Stimulated activated naive CD8-positive, alpha-beta T cell treated with anti-CD3 and anti-CD28 coated beads, Interleukin-15, amount 100 ng/mL, for 72 hours (primary cell): Measurements from ENCODE around the gene DVL1.
"Not testable (repeated sequence)": the region's sequence is repeated elsewhere in the genome, so short reads cannot be mapped to it uniquely, and the experiment has no call there.

Experiments used
- ATAC-seq: fragments of 150-1000 bp; cut with Tn5 transposase; 2 replicates; pipeline ENCODE4 v1.10.0; 2021; ENCODE audit warnings: mild to moderate bottlenecking, moderate library complexity
- DNase-seq, 2 donors: peaks; one replicate each; pipeline ENCODE4 v3.0.0; 2021 to 2022
- H3K27ac Mint-ChIP-seq, 2 donors: one replicate each; pipeline ENCODE4 v1.8.0; 2022; ENCODE audit warnings: mild to moderate bottlenecking in 2 of 2, mixed read lengths in 2 of 2, moderate library complexity in 2 of 2
- H3K27me3 Mint-ChIP-seq: one replicate; pipeline ENCODE4 v1.8.0; 2022; ENCODE audit warnings: mixed read lengths
- H3K4me1 Mint-ChIP-seq: one replicate; pipeline ENCODE4 v1.8.0; 2022; ENCODE audit warnings: mild to moderate bottlenecking, mixed read lengths
- H3K4me3 Mint-ChIP-seq, 2 donors: one replicate each; pipeline ENCODE4 v1.8.0; 2022; ENCODE audit warnings: mild to moderate bottlenecking in 2 of 2, mixed read lengths in 2 of 2, moderate library complexity in 1 of 2
- H3K9me3 Mint-ChIP-seq, 2 donors: one replicate each; pipeline ENCODE4 v1.8.0; 2022; ENCODE audit warnings: mixed read lengths in 2 of 2

Gene DVL1

DNA sequence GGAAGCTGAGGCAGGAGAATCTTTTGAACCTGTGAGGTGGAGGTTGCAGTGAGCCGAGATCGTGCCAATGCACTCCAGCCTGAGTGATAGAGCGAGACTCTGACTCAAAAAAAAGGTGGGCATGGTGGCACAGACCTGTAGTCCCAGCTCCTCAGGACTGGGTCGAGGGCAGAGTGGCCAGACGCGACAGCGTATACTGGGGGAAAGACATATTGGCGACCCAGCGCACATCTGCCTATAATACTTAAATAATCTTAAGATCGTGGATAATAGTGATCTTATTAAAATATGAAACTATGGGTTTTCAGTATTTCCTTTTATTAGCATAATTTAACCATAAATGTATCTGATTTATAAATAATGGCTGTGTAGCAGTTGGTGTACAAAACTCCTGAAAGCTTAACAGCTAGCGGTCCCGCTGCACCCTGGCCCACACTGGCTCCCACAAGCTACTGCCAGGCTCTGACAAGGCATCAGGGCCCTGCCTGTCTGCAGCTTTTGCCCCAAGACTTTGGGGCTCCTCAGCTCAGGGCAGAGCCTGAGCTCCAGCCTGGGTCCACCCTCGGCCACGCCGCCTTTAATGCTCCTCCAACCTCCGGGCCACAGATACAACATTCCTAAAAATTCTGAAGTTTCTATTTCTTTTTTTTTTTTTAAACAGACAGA is 28.5 kb upstream of the DVL1 start:
- DNase-seq: no peak
- Mint-ChIP-seq H3K27ac (no peak overlapping the region), H3K4me1 (peaks cover 29% of the 10 kb centered on the region), H3K4me3 (no peak overlapping the region), H3K27me3 (no peaks in the 10 kb centered on the region), H3K9me3 (no peaks in the 10 kb centered on the region)
- no peak for ATAC-seq

DNA sequence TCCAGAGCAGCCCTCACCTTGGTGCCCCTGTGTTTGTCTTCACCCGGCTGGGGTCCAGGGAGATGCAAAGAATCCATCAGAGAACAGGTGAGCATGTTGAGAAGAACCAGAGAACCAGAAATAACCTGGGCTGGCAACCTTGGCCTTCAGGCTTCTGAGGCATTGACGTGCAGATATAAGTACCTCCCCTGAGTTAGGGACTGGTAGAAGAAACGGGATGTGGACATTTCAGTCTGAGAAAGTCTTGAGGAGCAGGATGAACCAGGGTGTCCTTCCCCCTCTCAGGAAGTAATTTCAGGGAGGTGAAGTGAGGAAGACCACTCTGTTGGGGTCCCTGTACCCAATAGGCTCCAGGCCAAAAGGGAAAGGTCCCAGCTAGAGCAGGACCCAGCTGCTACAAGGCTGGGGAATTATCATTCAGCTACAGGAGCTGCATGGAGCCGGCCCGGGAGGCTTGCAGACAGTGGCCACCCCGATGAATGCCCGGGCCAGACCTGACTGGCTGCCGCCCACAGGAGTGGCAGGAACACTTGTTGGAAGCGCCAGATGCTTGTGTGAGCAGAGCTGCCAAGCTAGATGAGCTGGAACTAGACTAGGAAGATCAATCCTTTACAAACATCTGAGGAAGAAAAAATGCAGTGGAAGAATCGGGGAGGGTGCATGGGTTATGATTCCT is 27.5 kb upstream of the DVL1 start:
- no peaks in the 10 kb centered on the region for H3K9me3 Mint-ChIP-seq
- H3K4me3 Mint-ChIP-seq: peak overlapping the region; percentile 89 to 90
- DNase-seq: no peak
- no peaks in the 10 kb centered on the region for H3K27me3 Mint-ChIP-seq
- H3K27ac Mint-ChIP-seq: peak overlapping the region in 1 of 2 donors; percentile 52
- peaks cover 38% of the 10 kb centered on the region for H3K4me1 Mint-ChIP-seq
- ATAC-seq: no peak

DNA sequence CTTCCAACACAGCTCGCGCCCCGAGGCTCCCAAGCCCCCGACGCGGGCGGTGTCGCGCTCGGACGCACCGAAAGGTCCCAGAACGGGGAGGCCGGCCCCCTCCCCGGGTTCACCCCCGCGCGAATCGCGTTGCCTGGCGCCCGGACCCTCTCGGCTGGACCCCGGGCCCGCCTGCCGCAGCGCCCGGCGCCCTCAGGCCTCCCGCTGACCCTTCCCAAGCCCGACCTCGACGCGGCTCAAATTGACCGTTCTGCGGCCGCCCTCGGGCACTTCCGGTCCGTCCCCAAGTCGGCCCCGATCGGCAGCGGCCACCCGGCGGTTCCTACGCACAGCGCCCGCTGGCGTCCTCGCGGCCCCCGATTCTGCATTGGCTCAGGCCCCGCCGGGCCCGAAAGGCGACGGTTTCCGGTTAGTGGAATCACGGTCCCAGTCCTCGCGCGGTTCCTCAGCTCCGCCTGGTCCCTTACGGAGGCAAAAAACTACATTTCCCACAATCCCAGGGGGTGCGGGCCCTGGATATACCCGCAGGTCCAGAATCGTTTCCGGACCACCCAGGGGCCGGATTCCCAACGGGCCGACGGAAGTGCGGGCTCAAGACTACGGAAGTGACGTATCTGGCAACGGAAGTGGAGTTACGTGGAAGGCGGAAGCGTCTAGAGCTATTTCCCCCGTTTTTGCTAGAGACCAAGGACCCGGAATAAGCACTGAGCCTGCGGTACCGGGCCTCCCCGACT is 25.9 kb upstream of the DVL1 start, which contains the start of gene AURKAIP1:
Gene AURKAIP1 (minus strand): TSS at position 279 of the 734 bp plus-strand sequence. CDS start 451 bp downstream, outside the sequence.
- no peaks in the 10 kb centered on the region for H3K9me3 Mint-ChIP-seq
- H3K4me3 Mint-ChIP-seq: peak within 1 kb of the TSS; percentile 89 to 90
- H3K4me1 Mint-ChIP-seq: peaks cover 49% of the 10 kb centered on the region
- DNase-seq (peak; percentile 97 to 99), ATAC-seq (peak; percentile 90)
- peak within 1 kb of the TSS; percentile 96 to 98 for H3K27ac Mint-ChIP-seq
- no peaks in the 10 kb centered on the region for H3K27me3 Mint-ChIP-seq

DNA sequence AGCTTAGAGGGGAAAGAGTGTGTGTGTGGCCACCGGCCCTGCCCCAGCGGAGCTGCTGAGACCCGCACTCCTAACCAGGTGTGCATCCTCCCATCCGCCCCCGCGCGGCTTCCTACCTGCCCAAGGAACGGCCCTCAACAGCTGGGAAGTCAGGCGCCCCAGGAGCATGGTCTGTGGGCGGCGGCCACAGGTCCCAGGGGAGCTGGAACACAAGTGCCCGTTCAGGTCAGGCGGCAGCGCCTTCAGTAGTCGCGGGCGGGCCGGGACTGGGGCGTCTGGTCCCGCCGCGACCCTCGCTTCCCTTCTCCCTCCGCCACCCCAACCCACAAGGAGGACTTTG is 25.3 kb upstream of the DVL1 start:
- Mint-ChIP-seq H3K4me3 (peak overlapping the region; percentile 89 to 90), H3K27me3 (no peaks in the 10 kb centered on the region), H3K9me3 (no peaks in the 10 kb centered on the region), H3K4me1 (peaks cover 49% of the 10 kb centered on the region), H3K27ac (peak overlapping the region; percentile 61 to 98)
- ATAC-seq: no peak
- DNase-seq: no peak

DNA sequence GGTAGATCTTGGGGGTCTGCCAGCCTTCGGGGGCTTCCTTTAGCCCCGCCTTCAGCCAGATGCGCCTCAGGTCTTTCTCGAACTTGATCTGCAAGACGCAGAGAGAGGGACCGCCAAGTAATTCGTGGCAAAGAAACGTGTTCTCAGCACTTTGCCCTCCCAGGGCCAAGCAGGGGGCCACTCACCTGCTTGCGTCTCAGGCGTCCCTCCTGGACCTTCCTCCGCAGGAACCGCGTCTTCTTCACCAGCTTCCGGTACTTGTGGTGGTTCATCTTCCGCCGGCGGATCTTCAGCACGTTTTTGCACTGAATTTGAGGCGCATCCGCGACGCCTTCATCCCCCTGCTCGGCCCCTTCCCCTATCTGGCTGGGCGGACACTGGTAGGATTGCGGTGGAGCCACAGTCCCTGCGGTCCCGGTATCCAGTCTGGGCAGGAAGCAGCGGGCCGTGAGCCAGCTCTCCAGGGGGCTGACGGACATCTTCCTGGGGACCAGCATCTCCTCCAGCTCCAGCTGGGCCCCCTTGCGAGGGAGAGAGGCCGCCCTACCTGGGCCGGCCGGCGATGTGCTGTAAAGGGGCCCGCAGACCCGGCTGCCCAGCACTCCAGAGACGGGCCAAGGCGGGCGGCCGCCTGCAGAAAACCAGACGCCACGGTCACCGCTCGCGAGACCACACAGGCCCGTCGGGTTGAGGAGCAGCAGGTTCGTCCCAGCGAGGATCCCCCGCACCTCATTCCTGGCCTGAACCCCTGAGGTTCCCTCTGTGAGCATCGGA is 24.8 kb upstream of the DVL1 start:
- H3K27ac Mint-ChIP-seq: peak overlapping the region; percentile 61 to 98
- peaks cover 49% of the 10 kb centered on the region for H3K4me1 Mint-ChIP-seq
- no peaks in the 10 kb centered on the region for H3K9me3 Mint-ChIP-seq
- peak overlapping the region; percentile 89 to 90 for H3K4me3 Mint-ChIP-seq
- ATAC-seq (no peak), DNase-seq (no peak)
- H3K27me3 Mint-ChIP-seq: no peaks in the 10 kb centered on the region

DNA sequence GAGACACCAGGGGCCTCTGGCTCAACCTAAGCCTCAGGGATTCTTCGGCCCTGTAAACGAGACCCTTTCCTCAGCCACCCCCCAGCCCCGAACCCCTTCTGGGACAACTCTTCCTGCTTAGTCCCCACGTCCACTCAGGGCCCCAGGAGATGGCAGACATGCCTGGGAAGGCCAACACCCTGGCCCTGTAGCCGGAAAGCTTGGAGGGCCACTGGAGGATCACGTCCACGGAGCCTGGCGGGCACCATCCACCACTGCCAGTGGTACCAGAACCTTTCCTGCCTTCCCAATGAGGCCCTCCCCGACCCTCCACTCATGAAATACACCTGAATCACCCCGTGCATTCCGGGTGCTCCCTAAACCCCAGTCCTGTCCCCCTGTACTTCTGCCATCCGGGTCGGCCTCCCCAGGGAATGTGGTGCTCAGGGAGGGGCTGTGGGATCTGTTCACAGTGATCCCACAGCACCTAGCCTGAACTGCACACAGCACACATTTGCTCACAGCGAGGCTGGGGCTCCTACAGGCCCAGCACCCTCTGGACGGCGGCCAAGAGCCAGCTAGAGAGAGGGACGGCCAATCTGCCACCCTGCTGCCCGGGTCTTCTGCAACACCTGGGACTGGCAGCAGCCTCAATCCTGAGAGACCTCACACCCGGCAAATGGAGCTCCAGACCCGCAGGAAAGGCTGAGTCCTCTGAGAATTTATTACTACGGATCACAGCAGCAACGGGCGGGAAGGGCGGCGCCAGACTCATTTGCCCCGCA is 24.0 kb upstream of the DVL1 start:
- H3K27ac Mint-ChIP-seq: peak overlapping the region in 1 of 2 donors; percentile 37
- DNase-seq: no peak
- no peak for ATAC-seq

DNA sequence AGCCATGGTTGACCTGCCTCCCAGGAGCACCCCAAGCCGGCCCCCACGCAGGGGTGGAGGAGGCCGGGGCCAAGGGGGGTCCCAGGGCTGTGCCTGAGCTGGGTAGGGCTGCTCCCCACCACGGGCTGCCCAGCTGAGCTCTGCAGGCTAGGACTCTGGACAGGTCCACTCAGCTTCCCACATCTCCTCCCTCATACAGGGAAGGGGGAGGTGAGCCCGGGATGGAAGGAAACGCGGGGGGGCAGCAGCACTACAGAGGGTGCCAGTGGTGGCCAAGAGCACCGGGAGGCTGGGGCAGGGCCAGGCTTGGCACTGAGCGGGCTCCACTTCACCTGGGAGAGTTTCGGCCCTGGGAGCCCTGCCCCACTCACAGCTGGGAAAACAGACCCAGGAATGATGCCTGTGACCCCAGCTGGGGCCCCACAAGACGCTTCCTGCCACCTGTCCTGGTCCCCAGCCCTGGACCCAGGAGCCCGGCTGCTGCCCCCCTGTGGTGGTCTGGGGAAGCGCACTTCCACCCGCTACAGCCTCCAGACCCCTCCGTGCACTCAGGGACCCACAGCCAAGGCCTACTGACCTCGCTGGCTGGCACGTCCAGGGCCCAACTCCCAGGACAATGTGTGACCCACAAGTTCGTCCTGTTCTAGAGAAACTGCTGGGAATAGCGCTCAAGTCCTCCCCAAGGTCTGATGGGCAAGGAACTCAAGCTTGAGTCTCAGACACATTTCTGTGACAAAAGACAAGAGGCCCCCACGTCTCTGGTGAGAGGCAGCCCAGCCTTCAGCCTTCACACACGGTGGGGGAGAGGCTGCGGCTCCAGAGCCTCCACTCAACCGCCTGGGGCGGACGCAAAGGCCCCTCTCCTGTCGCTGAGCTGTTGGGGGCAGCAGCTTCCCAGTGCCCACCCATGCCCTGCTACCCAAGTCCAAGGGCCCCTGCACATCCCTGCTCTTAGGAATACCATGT is 22.8 kb upstream of the DVL1 start:
- Mint-ChIP-seq H3K27ac (no peak overlapping the region), H3K9me3 (no peaks in the 10 kb centered on the region), H3K27me3 (no peaks in the 10 kb centered on the region), H3K4me3 (peak overlapping the region; percentile 47 to 75), H3K4me1 (peaks cover 49% of the 10 kb centered on the region)
- ATAC-seq: peak; percentile 49
- peak; percentile 81 to 82 for DNase-seq

More for the DNA sequence above, 24.0 kb upstream of the DVL1 start:
- no peaks in the 10 kb centered on the region for H3K9me3 Mint-ChIP-seq
- peak overlapping the region; percentile 89 to 90 for H3K4me3 Mint-ChIP-seq
- no peaks in the 10 kb centered on the region for H3K27me3 Mint-ChIP-seq
- peaks cover 49% of the 10 kb centered on the region for H3K4me1 Mint-ChIP-seq

DNA sequence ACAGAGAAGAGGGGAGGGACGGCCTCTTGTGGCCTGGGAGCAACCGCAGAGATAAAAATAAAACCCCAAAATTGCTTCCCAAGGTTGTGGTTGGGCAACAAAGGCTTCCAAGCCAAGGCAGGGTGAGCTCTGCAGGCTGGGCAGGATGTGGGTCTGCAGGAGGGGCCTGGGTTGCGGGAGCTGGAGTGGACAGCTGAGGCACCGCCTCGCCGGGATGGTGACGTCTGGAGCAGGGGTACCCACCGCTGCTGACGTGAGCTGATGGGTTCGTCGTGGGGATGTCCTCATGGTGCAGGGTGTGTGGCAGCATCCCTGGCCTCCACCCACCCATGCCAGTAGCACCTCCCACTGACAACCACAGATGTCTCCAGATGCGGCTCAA is 22.1 kb upstream of the DVL1 start:
- peak; percentile 69 for ATAC-seq
- Mint-ChIP-seq H3K4me1 (peaks cover 43% of the 10 kb centered on the region), H3K27ac (no peak overlapping the region), H3K27me3 (no peaks in the 10 kb centered on the region), H3K9me3 (no peaks in the 10 kb centered on the region), H3K4me3 (peak overlapping the region; percentile 48 to 58)
- peak; percentile 46 to 79 for DNase-seq

DNA sequence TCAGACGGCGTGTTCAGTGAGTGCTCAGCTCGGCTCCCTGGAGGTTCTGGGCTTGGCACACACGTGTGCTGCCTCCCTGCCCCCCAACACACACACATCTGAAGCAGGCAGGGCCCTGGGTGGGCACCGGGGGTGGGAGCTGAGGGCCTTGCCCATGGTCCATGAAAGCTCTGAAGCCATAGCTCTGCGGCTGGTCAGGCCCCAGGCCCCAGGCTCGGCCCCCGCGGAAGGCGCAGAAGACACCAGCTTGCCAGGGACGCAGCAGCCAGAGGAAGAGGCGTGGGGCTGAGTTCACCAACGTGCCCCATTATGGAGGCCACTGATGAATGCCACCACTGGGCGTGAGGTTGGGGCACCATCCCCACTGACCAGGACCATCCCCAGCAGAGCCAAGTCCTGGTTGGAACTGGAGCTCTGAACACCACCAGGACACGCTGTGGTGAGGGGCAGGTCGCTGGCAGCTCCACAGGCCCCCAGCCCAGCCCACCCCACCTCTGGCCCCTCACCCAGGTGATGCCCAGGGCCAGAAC is 21.6 kb upstream of the DVL1 start:
- ATAC-seq: no peak
- Mint-ChIP-seq H3K4me1 (peaks cover 39% of the 10 kb centered on the region), H3K9me3 (no peaks in the 10 kb centered on the region), H3K27me3 (no peaks in the 10 kb centered on the region), H3K27ac (no peak overlapping the region), H3K4me3 (peak overlapping the region; percentile 48 to 58)
- DNase-seq: no peak

DNA sequence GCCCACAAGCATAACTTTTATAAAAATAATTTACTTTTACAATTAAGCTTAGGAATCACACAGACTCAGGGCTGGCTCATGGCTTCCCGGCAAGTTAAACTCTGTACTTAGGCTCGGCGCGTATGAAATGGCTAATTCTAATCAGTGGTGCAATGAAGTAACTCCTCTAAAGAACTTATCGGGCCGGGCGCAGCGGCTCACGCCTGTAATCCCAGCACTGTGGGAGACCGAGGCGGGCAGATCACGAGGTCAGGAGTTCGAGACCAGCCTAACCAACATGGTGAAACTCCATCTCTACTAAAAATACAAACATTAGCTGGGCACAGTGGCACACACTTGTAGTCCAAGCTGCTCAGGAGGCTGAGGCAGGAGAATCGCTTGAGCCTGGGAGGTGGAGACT is 20.9 kb upstream of the DVL1 start:
- Mint-ChIP-seq H3K27ac (peak overlapping the region in 1 of 2 donors; percentile 59), H3K4me1 (peaks cover 39% of the 10 kb centered on the region)
- H3K27me3 Mint-ChIP-seq, ATAC-seq, H3K9me3 Mint-ChIP-seq, H3K4me3 Mint-ChIP-seq, DNase-seq: not testable (repeated sequence)

DNA sequence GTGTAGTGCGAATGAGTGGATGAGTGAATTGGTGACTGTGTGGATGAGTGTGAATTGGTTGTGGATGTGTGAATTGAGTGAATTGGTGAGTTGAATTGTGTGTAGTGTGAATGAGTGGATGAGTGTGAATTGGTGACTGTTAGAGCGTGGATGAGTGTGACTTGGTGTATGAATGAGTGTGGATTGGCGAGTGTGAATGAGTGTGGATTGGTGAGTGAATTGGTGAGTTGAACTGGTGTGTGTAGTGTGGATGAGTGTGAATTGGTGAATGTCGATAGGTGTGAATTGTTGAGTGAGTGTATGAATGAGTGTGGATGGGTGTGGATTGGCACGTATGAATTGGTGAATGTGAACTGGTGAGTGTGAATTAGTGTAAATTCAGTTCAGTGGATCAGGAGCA is 18.1 kb upstream of the DVL1 start:
- Mint-ChIP-seq H3K9me3 (no peaks in the 10 kb centered on the region), H3K27ac (no peak overlapping the region), H3K4me1 (peaks cover 17% of the 10 kb centered on the region), H3K4me3 (no peak overlapping the region), H3K27me3 (no peaks in the 10 kb centered on the region)
- ATAC-seq (no peak), DNase-seq (no peak)

DNA sequence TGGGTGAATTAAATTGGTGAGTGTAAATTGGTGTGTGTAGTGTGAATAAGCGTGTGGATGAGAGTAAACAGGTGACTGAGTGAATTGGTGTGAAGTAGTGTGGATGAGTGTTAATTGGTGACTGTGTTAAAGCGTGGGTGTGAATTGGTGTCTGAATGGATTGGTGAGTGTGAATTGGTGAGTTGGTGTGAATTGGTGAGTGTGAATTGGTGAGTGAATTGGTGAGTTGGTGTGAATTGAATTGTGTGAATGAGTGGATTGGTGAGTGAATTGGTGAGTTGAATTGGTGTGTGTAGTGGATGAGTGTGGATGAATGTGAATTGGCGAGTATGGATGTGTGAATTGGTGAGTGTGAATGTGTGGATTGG is 17.5 kb upstream of the DVL1 start:
- Mint-ChIP-seq H3K4me3 (no peak overlapping the region), H3K4me1 (peaks cover 11% of the 10 kb centered on the region), H3K9me3 (no peaks in the 10 kb centered on the region), H3K27me3 (no peaks in the 10 kb centered on the region), H3K27ac (no peak overlapping the region)
- ATAC-seq (no peak), DNase-seq (no peak)

DNA sequence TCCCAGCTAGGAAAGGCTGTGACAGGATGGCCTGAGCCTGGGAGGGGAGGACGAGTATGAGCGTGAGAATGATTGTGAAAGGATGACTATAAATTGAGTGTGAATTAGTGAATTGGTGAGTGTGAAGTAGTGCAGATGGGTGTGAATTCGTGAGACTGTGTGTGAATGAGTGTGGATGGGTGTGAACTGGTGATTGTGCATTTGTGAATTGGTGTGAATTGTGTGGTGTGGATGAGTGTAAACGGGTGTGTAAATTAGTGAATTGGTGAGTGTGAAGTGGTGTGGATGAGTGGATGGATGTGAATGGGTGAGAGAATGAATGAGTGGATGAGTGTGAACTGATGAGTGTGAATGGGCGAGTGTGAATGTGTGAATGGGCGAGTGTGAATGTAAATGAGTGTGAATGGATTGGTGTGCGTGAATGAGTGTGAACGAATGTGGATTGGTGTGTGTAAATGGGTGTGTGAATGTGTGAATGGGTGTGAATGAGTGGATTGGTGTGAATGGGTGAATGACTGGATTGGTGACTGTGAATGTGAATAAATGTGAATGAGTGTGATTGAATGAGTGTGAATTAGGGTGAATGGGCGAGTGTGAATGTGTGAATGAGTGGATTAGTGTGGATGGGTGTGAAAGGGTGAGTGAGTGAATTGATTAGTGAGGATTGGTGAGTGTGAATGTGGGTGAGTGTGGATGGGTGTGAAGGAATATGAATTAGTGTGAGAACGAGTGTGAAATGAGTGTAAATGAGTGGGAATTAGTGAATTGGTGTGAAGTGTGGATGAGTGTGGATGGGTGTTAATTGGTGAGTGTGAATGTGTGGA is 16.9 kb upstream of the DVL1 start:
- Mint-ChIP-seq H3K4me1 (peaks cover 5% of the 10 kb centered on the region), H3K9me3 (no peaks in the 10 kb centered on the region), H3K4me3 (no peak overlapping the region), H3K27me3 (no peaks in the 10 kb centered on the region), H3K27ac (no peak overlapping the region)
- no peak for DNase-seq
- no peak for ATAC-seq
